ENCODE measurements around the gene C6orf141. TPM values are rescaled to one million over a fixed set of nuclear protein-coding genes. Genes with fewer than 3 reads are reported as not detected.
A peak's percentile ranks its signal among the peaks of the same experiment; 100 is the strongest.
"Not testable (repeated sequence)": the region's sequence is repeated elsewhere in the genome, so short reads cannot be mapped to it uniquely, and the experiment has no call there.

Gene C6orf141
- total RNA-seq, 2 donors from 2014 or later, result 11.4 to 20.8 TPM

GRCh38 chr6:49570474-49571079 is 20.1 kb downstream of the C6orf141 start:
- peak; percentile 72 for ATAC-seq

GRCh38 chr6:49576618-49577017 is 26.1 kb downstream of the C6orf141 start:
- H3K27ac ChIP-seq, result no peak overlapping the region
- no peak for ATAC-seq
- 67 to 79% methylated on average over 1 of the region's 1 CpG for WGBS, 2 donors
- TF ChIP-seq CTCF (IDR thresholded peaks at IDR 0.05), result no peak
- TF ChIP-seq POLR2A (IDR thresholded peaks at IDR 0.05), result no peak
- H3K4me1 ChIP-seq, result no peaks in the 10 kb centered on the region
- no peak for DNase-seq
- H3K27me3 ChIP-seq, result no peaks in the 10 kb centered on the region
- no peak overlapping the region for H3K4me3 ChIP-seq
- no peaks in the 10 kb centered on the region for H3K36me3 ChIP-seq (replicated peaks in 1 of 2; ENCODE audit: insufficient read depth in 1 of 2, low read depth in 2 of 2)
- intact Hi-C loops (cut with DNase I), result no loop called here
- no peaks in the 10 kb centered on the region for H3K9me3 ChIP-seq

More at GRCh38 chr6:49570474-49571079, 20.1 kb downstream of the C6orf141 start:
- Histone ChIP-seq H3K9me3 (no peaks in the 10 kb centered on the region), H3K36me3 (replicated peaks in 1 of 2; ENCODE audit: insufficient read depth in 1 of 2, low read depth in 2 of 2) (no peaks in the 10 kb centered on the region), H3K4me1 (peaks cover 8% of the 10 kb centered on the region), H3K27ac (no peak overlapping the region), H3K4me3 (no peak overlapping the region), H3K27me3 (no peaks in the 10 kb centered on the region)
- no peak for DNase-seq
- WGBS, 2 donors, result 26 to 27% methylated on average over 6 of the region's 6 CpGs
- intact Hi-C loops (cut with DNase I), result no loop called here
- no peak for TF ChIP-seq POLR2A (IDR thresholded peaks at IDR 0.05)
- TF ChIP-seq CTCF (IDR thresholded peaks at IDR 0.05), result peak in 4 of 7 experiments; percentile 25 to 33 (median 30)

- intact Hi-C loops (cut with DNase I), result no loop called here
Observed at GRCh38 chr6:49579649-49580048, 29.2 kb downstream of the C6orf141 start.

GRCh38 chr6:49582529-49582928 is 32.1 kb downstream of the C6orf141 start:
- H3K27ac ChIP-seq, result no peak overlapping the region
- no peak overlapping the region for H3K4me3 ChIP-seq
- TF ChIP-seq CTCF (IDR thresholded peaks at IDR 0.05), result no peak
- TF ChIP-seq POLR2A (IDR thresholded peaks at IDR 0.05), result no peak
- DNase-seq (no peak), ATAC-seq (no peak)
- H3K36me3 ChIP-seq (replicated peaks in 1 of 2; ENCODE audit: insufficient read depth in 1 of 2, low read depth in 2 of 2), result no peaks in the 10 kb centered on the region
- no peaks in the 10 kb centered on the region for H3K4me1 ChIP-seq
- intact Hi-C loops (cut with DNase I), result no loop called here
- no peaks in the 10 kb centered on the region for H3K27me3 ChIP-seq
- 64 to 79% methylated on average over 1 of the region's 1 CpG for WGBS, 2 donors
- H3K9me3 ChIP-seq, result no peaks in the 10 kb centered on the region

More at GRCh38 chr6:49579649-49580048, 29.2 kb downstream of the C6orf141 start:
- DNase-seq (no peak), ATAC-seq (no peak)
- no peaks in the 10 kb centered on the region for H3K27me3 ChIP-seq
- no peak for TF ChIP-seq POLR2A (IDR thresholded peaks at IDR 0.05)
- no peak for TF ChIP-seq CTCF (IDR thresholded peaks at IDR 0.05)
- H3K9me3 ChIP-seq, result no peaks in the 10 kb centered on the region
- H3K36me3 ChIP-seq (replicated peaks in 1 of 2; ENCODE audit: insufficient read depth in 1 of 2, low read depth in 2 of 2), result no peaks in the 10 kb centered on the region
- no peaks in the 10 kb centered on the region for H3K4me1 ChIP-seq
- H3K4me3 ChIP-seq, result no peak overlapping the region
- H3K27ac ChIP-seq, result no peak overlapping the region

- H3K27me3 ChIP-seq; H3K9me3 ChIP-seq; H3K36me3 ChIP-seq (replicated peaks in 1 of 2; ENCODE audit: insufficient read depth in 1 of 2, low read depth in 2 of 2); DNase-seq; H3K27ac ChIP-seq; H3K4me1 ChIP-seq; intact Hi-C loops (cut with DNase I); ATAC-seq; H3K4me3 ChIP-seq: not testable (repeated sequence)
- WGBS, 2 donors, result 80 to 84% methylated on average over 5 of the region's 5 CpGs
Observed at GRCh38 chr6:49587262-49587661, 36.8 kb downstream of the C6orf141 start.

Other genes with a start within 250 kb of the C6orf141 start
- gene MMUT, start 87.4 kb upstream of the C6orf141 start, total RNA-seq, result 10 to 100 TPM in 1 of 2 donors, 1 to 10 TPM in 1; 8.3 to 10.5 TPM
- 1 to 10 TPM in 1 of 2 donors, under 1 TPM in 1; 0.66 to 1.8 TPM for gene CENPQ, start 87.3 kb upstream of the C6orf141 start, total RNA-seq
- gene GLYATL3, start 50.7 kb upstream of the C6orf141 start, total RNA-seq, result not detected
- not detected for gene RHAG, start 86.2 kb downstream of the C6orf141 start, total RNA-seq
- not detected for gene CRISP2, start 162.9 kb downstream of the C6orf141 start, total RNA-seq
- 1 to 10 TPM in 1 of 2 donors, under 1 TPM in 1; 0.99 to 6.0 TPM for gene CRISP3, start 193.7 kb downstream of the C6orf141 start, total RNA-seq
- gene PGK2, start 236.6 kb downstream of the C6orf141 start, total RNA-seq, result not detected